Measurements from ENCODE around the gene KCNQ1. TPM values are rescaled to one million over a fixed set of nuclear protein-coding genes. Genes with fewer than 3 reads are reported as not detected.

Gene KCNQ1
- total and polyA plus RNA-seq, 9 of the 15 experiments (the other 6 are each of a cell fraction or from before 2014, with no cell fraction given), result 0.44 TPM; not detected in 8

GRCh38 chr11:2524446-2525165, 79.8 kb downstream of the KCNQ1 start (continued):
- no peak for TF ChIP-seq ZBTB11 (CRISPR knock-in tag; IDR thresholded peaks at IDR 0.05)
- no peak for TF ChIP-seq FOXM1 (IDR thresholded peaks at IDR 0.05; ENCODE audit: low read depth)
- TF ChIP-seq FOXM1 (CRISPR knock-in tag; IDR thresholded peaks at IDR 0.05; ENCODE audit: low read depth), result no peak
- TF ChIP-seq ZNF76 (CRISPR knock-in tag; IDR thresholded peaks at IDR 0.05; ENCODE audit: borderline replicate concordance), result no peak
- TF ChIP-seq SIN3B (IDR thresholded peaks at IDR 0.05; ENCODE audit: low read depth), result no peak
- no peak for TF ChIP-seq POLR2G (IDR thresholded peaks at IDR 0.05; ENCODE audit: low read depth, low read length)
- no peak for TF ChIP-seq CHD2 (IDR thresholded peaks at IDR 0.05; ENCODE audit: low read depth, low read length)
- no peak for TF ChIP-seq RBM14 (IDR thresholded peaks at IDR 0.05; ENCODE audit: borderline replicate concordance, insufficient read depth, low read depth, low read length)
- TF ChIP-seq ZSCAN32 (CRISPR knock-in tag; IDR thresholded peaks at IDR 0.05), result no peak
